WI38 (cell line): ENCODE measurements around the gene TFAP2A.

Experiments used
- H3K4me3 ChIP-seq: 2 replicates; pipeline ENCODE4 v1.5.1; 2011; ENCODE audit warnings: low read depth, mild to moderate bottlenecking, control low read depth, low read length
- CTCF ChIP-seq: IDR thresholded peaks from 2 replicates; pipeline ENCODE4 v1.5.1; 2012; ENCODE audit warnings: low read depth, mild to moderate bottlenecking, control low read depth, low read length

The TFAP2A gene

GRCh38 chr6:10384610-10385523 is 30.0 kb downstream of the TFAP2A start:
- no peak for TF ChIP-seq CTCF
- no peak overlapping the region for H3K4me3 ChIP-seq

- TF ChIP-seq CTCF, result no peak
- no peak overlapping the region for H3K4me3 ChIP-seq
Observed at GRCh38 chr6:10384091-10384609, 30.7 kb downstream of the TFAP2A start.

- no peak for TF ChIP-seq CTCF
- no peak overlapping the region for H3K4me3 ChIP-seq
Observed at GRCh38 chr6:10383331-10384090, 31.4 kb downstream of the TFAP2A start.

GRCh38 chr6:10382728-10383330 is 32.0 kb downstream of the TFAP2A start:
- no peak overlapping the region for H3K4me3 ChIP-seq
- TF ChIP-seq CTCF, result no peak

- H3K4me3 ChIP-seq, result no peak overlapping the region
- TF ChIP-seq CTCF, result no peak
Observed at GRCh38 chr6:10382322-10382721, 32.6 kb downstream of the TFAP2A start.

- no peak overlapping the region for H3K4me3 ChIP-seq
- TF ChIP-seq CTCF, result no peak
Observed at GRCh38 chr6:10381830-10382208, 33.1 kb downstream of the TFAP2A start.
